ENCODE data around the gene KCNK3. TPM values are rescaled to one million over a fixed set of nuclear protein-coding genes. Genes with fewer than 3 reads are reported as not detected.

The KCNK3 gene
- total and polyA plus RNA-seq, 10 of the 15 experiments (the other 5 are each of a cell fraction or from before 2014, with no cell fraction given) = 0.13 TPM; not detected in 9

DNA sequence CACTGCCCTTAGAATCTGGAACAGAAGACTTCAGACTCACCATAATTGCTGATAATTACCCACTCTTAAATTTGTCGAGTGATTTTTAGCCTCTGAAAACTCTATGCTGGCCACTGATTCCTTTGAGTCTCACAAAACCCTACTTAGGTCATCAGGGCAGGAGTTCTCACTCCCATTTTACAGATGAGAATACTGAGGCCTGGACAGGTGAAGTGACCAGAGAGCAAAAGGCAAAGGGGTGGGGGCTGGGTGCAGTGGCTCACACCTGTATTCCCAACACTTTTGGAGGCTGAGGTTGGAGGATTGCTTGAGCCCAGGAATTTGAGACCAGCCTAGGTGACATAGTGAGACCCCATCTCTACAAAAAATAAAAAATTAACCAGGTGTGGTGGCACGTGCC lies 36.8 kb downstream of the KCNK3 start (continued):
- TF ChIP-seq, protein P1, sequence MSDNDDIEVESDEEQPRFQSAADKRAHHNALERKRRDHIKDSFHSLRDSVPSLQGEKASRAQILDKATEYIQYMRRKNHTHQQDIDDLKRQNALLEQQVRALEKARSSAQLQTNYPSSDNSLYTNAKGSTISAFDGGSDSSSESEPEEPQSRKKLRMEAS (IDR thresholded peaks at IDR 0.05; ENCODE audit: low read depth, low read length) = no peak
- TF ChIP-seq BHLHE40 (IDR thresholded peaks at IDR 0.05; ENCODE audit: borderline replicate concordance in 1 of 2, low read depth in 2 of 2, low read length in 1 of 2) = no peak

DNA sequence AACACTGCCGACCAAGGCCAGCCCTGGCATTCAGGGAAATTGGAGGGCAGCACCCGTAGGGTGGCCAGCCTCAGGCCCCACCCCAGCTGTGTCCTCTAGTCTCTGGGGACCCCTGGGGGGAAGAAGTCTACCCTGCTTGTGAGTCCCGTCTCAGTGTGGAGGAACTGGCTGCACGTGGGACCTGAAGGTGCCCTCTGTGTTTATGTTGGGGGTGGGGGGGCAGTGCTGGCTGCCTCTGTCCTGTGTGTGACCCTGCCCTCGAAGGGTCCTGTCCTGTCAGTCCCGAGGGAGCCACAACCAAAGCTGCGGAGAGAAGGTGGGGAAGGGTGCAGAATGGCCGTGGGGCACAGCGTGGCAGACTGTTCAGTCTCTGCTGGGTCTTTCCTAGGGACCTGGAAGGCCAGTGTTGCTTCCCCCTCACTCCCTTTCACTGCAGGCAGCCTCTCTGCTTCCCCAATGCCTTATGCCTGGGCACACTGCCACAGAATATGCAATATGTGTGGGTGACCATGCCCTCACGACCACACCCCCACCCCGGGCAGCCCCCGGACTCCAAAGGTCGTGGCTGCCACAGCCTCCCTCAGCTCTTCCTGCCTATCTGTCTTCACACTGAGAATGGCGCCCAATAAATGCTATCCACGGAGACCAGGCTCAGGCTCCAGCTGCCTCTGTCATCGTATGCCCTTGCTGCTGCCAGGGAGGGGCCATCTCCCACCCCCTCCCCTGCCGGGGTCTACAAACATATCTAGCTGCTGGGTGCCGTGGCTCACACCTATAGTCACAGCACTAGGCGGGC lies 38.2 kb downstream of the KCNK3 start:
- Histone ChIP-seq H3K27me3 (replicated peaks in 1 of 2; ENCODE audit: control insufficient read depth in 2 of 2, insufficient read depth in 2 of 2, low read length in 1 of 2) (peaks cover 0 to 2% of the 10 kb centered on the region in 2 experiments; a peak in 2 of 4 replicates), H3K36me3 (ENCODE audit: control insufficient read depth in 2 of 2, insufficient read depth in 2 of 2, low read length in 1 of 2) (no peaks in the 10 kb centered on the region), H3K27ac (ENCODE audit: control insufficient read depth, insufficient read depth) (no peak overlapping the region), H3K9ac (ENCODE audit: control insufficient read depth, insufficient read depth, low read length) (no peak overlapping the region), H3K4me2 (ENCODE audit: control insufficient read depth, insufficient read depth) (no peak overlapping the region), H3K9me3 (replicated peaks; ENCODE audit: control insufficient read depth, insufficient read depth, low read length) (no peaks in the 10 kb centered on the region), H3K4me1 (ENCODE audit: control insufficient read depth, insufficient read depth, low read length) (no peaks in the 10 kb centered on the region), H4K20me1 (ENCODE audit: control insufficient read depth, insufficient read depth) (no peaks in the 10 kb centered on the region), H3K4me3 (no peak overlapping the region), H2AFZ (ENCODE audit: control insufficient read depth, low read depth, low read length) (no peak overlapping the region), H3K79me2 (ENCODE audit: control insufficient read depth, insufficient read depth, low read length) (no peaks in the 10 kb centered on the region)
- in situ Hi-C loops (cut with MboI) = no loop called here
- ChIA-PET RAD21 (ENCODE audit: unreplicated experiment) (no interaction called here), CTCF (interaction anchor here (1.3 kb wide), 1 partner anchor 15 kb away, joined by 4 read pairs; no protein-coding TSS in a partner anchor), SMC1A (ENCODE audit: uncharacterized antibody, unreplicated experiment) (no interaction called here), POLR2A (interaction anchor here (1.0 kb wide), 1 partner anchor 10 kb away, joined by 3 read pairs; no protein-coding TSS in a partner anchor)
- 14% methylated on average over 19 of the region's 19 CpGs for WGBS (ENCODE audit: insufficient coverage, insufficient replicate concordance, low lambda C conversion rate, missing lambda C conversion rate)
- no TSS peak for BruUV-seq (replicated peaks)
- intact Hi-C loops (cut with micrococcal nuclease; ENCODE audit: unreplicated experiment) = no loop called here
- ATAC-seq = no peak
- no peak for FAIRE-seq
- TF ChIP-seq ZBED1 (IDR thresholded peaks at IDR 0.05; ENCODE audit: borderline replicate concordance) = no peak
- TF ChIP-seq ZNF274 (IDR thresholded peaks at IDR 0.05; ENCODE audit: insufficient read depth, insufficient read length) = no peak
- TF ChIP-seq KDM1A (IDR thresholded peaks at IDR 0.05; ENCODE audit: borderline replicate concordance) = no peak
- no peak for TF ChIP-seq ESRRA (IDR thresholded peaks at IDR 0.05; ENCODE audit: low read length)
- TF ChIP-seq KLF5 (IDR thresholded peaks at IDR 0.05; ENCODE audit: partially characterized antibody) = no peak
- no peak for TF ChIP-seq CHD1 (IDR thresholded peaks at IDR 0.05; ENCODE audit: low read depth, low read length)
- TF ChIP-seq SIN3A (IDR thresholded peaks at IDR 0.05; ENCODE audit: low read depth, low read length) = no peak
- TF ChIP-seq, protein P2, sequence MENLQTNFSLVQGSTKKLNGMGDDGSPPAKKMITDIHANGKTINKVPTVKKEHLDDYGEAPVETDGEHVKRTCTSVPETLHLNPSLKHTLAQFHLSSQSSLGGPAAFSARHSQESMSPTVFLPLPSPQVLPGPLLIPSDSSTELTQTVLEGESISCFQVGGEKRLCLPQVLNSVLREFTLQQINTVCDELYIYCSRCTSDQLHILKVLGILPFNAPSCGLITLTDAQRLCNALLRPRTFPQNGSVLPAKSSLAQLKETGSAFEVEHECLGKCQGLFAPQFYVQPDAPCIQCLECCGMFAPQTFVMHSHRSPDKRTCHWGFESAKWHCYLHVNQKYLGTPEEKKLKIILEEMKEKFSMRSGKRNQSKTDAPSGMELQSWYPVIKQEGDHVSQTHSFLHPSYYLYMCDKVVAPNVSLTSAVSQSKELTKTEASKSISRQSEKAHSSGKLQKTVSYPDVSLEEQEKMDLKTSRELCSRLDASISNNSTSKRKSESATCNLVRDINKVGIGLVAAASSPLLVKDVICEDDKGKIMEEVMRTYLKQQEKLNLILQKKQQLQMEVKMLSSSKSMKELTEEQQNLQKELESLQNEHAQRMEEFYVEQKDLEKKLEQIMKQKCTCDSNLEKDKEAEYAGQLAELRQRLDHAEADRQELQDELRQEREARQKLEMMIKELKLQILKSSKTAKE (IDR thresholded peaks at IDR 0.05; ENCODE audit: low read depth, poor library complexity, severe bottlenecking) = no peak
- TF ChIP-seq, protein P3, sequence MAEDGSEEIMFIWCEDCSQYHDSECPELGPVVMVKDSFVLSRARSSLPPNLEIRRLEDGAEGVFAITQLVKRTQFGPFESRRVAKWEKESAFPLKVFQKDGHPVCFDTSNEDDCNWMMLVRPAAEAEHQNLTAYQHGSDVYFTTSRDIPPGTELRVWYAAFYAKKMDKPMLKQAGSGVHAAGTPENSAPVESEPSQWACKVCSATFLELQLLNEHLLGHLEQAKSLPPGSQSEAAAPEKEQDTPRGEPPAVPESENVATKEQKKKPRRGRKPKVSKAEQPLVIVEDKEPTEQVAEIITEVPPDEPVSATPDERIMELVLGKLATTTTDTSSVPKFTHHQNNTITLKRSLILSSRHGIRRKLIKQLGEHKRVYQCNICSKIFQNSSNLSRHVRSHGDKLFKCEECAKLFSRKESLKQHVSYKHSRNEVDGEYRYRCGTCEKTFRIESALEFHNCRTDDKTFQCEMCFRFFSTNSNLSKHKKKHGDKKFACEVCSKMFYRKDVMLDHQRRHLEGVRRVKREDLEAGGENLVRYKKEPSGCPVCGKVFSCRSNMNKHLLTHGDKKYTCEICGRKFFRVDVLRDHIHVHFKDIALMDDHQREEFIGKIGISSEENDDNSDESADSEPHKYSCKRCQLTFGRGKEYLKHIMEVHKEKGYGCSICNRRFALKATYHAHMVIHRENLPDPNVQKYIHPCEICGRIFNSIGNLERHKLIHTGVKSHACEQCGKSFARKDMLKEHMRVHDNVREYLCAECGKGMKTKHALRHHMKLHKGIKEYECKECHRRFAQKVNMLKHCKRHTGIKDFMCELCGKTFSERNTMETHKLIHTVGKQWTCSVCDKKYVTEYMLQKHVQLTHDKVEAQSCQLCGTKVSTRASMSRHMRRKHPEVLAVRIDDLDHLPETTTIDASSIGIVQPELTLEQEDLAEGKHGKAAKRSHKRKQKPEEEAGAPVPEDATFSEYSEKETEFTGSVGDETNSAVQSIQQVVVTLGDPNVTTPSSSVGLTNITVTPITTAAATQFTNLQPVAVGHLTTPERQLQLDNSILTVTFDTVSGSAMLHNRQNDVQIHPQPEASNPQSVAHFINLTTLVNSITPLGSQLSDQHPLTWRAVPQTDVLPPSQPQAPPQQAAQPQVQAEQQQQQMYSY (CRISPR knock-in tag; IDR thresholded peaks at IDR 0.05) = no peak
- no peak for DNase-seq (ENCODE audit: low read depth, low spot score)
